ENCODE measurements around the gene SP3. TPM values are rescaled to one million over a fixed set of nuclear protein-coding genes. Genes with fewer than 3 reads are reported as not detected.

Gene SP3
- total RNA-seq, 1 donor from 2014 or later: 98.3 TPM

DNA sequence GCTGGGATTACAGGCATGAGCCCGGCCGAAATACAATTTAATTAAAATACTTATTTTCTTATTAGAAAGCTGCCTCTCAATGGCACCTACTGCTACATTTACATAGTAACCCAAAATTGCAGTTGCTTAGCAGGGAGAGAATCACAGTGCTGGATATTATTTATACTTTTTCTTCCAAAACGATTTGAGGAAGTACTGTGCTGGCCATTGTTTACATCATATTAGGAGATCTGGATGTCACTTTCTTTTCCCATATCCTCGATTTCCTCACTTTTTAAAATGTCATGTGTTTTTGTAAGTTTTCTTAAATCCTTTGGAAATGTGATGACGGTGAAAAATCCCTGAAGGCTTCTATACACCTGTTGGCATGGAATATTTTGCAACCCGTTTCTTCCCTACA, 3.4 kb upstream of the SP3 start:
- DNase-seq (ENCODE audit: low read depth, low spot score): no peak

DNA sequence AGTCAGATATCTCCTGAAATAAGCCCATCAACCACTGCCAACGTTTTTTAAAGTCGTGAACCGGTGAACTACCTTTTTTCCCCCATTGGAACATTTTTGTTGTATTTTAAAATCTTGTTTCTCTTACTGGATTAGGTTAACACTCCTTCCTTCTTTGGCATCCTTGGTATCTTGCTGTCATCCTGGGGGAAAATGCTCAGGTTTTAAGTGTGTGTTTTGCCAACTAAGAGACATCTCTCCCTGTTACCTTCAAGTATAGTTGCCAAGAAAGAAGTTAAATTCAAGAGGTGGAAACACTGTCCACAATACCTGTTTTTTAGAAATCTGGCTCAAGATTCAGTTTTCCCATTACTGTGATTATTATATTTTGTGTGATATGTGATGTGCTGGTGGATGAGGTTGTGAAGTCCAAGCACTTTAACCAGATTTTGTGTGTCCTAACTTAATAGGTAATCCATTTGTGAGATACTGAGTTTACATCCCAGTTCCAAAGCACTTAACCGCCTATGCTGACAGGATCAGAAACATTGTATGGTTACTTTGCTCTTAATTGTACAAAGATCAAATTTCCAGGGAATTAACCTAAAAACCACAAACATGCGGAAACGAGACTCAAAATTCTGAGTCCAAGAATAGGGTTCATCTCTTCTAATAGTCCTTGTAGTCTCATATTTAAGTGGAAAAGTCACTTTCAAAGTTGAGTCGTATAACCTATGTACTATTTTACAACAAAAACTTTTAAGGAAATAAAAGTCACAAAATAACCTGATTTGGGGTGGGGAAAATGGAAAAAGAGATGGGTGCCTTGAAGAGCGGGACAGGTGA, 1.3 kb upstream of the SP3 start:
- no peak for DNase-seq (ENCODE audit: low read depth, low spot score)

DNA sequence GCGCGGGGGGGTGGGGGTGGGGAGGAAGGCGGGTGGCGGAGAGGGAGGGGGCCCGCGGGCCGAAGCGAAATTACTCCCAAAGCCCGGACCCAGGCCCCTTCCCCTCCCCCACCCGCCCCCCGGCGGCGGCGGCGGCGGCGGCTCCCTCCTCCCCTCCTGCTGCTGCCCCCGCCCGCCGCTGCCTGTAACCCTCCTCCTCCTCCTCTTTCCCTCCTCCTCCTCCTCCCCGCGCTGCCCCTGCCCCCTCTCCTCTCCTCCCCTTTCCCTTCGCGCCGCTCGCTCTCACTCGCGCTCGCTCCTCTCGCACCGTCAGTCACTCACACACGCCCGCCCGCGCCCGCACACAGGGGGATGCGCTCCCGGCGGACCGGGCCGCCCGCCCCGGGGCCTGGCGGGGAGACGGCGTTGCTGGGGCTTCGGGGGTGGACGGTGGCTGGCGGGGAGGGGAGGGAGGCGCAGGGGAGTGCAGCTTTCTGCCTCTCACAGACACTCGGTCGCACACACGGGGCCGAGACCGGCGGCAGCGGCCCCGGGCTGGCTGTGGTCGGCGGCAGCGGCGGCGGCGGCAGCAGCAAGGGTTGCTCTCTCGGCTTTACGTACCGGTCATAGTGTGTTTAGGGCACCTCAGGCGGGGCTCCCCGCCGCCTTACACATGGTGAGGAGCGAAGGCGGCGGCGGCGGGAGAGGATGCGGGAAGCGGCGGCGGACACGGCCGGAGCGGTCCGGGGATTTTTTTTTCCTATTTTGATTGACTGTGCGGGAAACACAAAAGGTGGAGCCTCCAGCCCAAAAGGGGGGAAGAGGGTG, 405 bp downstream of the SP3 start:
- DNase-seq (ENCODE audit: low read depth, low spot score): peak; percentile 57

DNA sequence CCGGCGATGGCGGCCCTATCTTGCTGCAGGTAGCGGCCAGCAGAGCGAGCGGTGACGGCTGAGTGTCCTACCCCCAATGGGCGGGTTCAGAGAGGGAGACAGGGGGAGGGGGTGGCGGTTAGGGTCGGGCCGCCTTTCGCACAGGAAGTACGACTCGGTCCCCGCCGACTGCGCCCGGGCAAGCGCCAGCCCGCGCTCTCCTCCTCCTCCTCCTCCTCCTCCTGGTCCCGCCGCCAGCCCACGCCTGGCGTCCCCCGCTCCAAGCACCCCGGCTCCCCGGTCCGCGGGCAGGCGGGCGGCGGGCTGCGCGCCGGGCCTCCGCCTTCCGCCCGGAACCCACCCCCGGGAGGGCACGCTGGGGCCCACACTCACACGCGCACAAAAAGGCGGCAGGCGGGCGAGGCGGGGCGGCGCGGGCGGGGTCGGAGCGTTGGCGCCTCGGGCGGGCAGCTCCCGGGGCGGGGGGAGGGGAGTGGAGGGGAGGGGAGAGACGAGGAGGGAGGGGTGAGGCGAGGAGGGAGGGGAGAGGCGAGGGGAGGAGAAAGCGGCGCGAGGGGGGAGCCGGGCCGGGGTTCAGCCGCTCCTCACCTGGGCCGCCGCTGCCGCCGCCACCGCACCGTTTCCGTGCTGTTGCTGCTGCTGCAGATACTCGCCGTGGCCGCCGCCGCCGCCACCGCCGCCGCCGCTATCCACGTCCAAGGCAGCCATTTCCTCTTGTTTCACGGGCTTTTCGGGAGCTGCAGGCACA, 1.2 kb downstream of the SP3 start:
- peak; percentile 50 for DNase-seq (ENCODE audit: low read depth, low spot score)

DNA sequence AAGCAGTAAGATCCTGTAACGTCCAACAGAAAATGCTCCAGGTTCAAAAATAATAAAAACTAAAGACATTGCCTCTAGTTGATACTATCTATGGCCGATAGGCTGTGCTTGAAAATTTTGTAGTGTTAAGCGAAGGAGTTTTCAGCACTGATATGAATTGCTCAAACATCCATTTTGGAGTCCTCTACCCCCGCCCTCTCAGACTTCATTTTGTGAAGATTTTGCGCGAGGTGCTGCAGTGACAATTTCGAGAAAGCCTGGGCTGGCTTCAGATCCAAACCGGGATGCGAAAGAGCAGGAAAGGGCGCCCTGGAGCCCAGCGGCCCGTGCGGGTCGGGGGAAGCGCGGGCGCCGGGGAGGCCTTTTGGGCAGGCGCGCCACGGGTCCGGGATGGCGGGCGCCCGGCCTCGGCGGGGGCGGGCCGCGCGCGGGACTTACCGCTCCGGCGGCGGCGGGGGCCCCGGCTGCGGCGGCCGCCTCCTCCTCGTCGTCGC, 1.8 kb downstream of the SP3 start:
- DNase-seq (ENCODE audit: low read depth, low spot score): peak; percentile 17

DNA sequence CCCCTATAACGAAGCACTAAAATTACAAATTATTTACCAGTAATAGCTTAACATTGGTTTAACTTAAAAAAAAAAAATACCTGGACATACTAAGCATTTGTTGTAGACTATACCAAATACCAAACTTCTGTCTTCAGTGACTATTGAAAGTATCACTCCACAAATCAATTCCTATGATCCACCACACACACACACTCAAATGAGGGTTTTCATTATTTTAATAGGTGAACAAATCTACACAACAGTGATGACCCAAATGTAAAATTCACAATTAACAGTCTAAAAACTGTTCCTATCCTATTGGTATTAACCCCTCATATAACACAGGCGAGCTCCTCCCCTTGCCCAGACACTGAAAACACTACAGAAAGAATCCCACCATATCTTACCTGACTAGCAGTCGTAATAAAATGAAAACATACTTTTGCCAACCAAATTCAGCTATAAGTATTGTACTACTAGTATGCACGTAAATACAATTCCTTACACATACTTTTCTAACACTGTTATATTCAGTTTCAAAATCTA, 2.5 kb downstream of the SP3 start:
- DNase-seq (ENCODE audit: low read depth, low spot score): no peak

DNA sequence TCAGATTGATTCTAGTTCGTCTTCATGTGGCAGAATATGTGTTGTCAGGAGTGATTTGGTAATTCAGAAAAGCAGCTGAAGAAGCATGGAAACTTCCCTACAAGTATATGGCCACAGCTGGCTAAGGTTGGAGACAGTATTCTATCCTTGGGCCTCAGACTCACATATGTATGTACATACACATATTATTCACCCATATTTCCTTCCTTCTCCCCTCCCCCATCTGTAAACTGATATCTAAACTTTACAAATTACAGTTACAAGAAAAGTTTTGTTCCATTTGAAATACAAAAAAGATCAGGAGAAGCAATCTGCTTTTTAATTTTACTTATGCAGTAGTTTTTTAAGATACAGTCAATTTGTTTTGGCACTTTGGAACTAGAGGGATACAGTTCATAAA, 3.1 kb downstream of the SP3 start:
- DNase-seq (ENCODE audit: low read depth, low spot score): no peak

DNA sequence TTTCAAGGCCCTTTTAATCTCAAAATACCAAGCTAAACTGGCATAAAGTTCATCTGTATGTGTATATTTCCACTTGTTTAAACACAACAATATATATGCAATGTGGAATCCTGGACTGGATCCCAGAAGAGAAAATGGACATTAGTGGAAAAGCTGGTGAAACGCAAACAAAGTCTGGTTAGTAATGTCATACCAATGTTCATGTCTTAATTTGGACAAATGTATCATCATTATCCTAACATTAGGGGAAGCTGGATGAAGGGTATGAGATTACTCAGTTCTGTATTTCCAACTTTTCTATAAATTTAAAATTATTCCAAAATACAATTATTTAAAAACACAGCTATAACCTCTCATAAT, 3.8 kb downstream of the SP3 start:
- DNase-seq (ENCODE audit: low read depth, low spot score): no peak

DNA sequence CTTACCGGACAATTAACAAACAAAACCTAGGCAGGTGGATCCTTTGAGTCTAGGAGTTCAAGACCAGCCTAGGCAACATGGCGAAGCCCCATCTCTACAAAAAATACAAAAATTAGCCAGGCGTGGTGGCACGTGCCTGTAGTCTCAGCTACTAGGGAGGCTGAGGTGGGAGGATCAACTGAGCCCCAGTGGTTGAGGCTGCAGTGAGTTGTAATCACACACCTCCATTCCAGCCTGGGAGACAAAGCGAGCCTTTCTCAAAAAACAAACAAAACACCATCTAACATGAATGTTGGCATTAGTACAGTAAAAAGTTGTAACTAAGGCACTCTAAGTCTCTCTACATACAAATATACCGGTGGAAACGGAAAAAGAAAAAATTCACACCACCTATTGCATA, 5.3 kb downstream of the SP3 start:
- no peak for DNase-seq (ENCODE audit: low read depth, low spot score)

DNA sequence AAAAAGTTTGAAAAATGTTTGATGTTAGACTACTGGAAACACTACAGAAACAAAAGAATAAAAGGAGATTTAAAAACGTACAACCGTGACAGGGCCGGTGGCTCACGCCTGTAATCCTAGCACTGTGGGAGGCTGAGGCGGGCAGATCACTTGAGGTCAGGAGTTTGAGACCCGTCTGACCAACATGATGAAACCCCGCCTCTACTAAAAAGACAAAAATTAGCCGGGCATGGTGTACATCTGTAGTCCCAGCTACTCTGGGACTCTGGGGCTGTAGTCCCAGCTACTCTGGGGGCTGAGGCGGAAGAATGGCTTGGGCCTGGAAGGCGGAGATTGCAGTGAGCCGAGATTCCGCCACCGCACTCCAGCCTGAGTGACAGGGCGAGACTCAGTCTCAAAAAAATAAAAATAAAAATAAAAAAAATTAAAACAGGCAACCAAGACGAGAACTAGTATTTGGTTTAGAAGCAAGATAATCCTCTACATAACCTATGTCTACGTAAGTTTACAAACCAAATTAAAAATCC, 5.8 kb downstream of the SP3 start:
- DNase-seq (ENCODE audit: low read depth, low spot score): no peak

DNA sequence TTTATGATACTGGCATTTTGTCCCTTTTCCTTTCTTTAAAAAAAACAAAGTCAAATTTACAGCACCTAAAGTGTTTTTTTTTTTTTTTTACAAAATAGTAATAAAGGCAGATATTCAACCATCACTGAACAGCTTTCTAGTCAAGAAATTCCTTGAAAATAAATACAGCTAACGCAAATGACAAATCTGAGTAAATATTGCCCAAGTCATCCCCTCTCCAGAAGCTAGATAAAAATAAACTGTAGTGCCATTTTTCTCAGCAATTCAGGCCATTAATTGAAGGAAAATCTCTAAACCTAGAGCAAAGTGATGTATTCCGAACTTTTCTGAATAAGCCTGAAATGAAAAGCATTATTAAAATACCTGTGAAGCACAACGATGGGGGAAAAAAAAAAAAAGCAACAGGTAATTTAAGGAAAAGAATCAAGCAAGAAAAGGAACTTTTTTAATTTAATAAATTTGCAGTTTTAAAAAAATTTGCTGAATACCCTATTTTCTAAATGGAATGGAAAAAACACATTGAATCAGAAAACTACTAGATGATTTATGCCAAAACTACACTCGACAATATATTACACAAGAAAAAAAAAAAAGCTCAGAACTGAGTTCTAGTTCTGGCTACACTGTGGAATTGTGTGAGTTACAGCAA, 6.9 kb downstream of the SP3 start:
- no peak for DNase-seq (ENCODE audit: low read depth, low spot score)

DNA sequence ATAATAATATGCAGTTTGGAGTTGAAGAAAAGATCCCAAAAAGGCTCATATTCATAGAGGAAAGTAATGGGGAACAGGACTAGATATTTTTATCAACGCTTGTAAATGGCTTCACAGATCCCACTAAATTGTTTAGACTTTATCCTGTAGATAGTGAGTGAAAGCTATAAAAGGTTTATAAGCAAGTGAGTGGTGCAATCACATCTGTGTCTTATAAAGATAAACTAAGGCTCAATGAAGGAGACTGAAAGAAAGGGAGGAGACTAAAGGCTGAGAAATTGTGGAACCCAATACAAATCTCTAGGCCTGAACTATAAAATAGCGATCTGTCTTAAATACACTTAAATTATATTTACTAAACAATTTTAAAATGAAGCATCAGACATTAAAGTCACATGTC, 7.7 kb downstream of the SP3 start:
- no peak for DNase-seq (ENCODE audit: low read depth, low spot score)

DNA sequence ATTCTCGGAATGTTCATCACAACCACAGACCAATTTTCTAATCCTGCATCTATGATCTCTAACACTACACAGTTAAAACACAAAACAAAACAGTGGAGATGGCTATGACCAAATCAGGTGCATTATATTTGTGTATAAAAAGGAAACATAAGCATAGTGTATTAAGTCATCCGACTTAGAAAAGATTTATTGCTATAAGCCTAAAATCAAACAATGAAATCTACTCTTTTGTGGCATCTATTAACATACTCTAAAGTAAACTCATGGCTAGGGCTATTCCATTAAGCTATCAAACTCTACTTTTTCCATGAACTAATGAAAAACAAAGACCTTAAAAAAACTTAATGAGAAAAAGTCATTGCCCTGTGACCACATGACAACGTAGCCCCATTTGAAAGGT, 8.7 kb downstream of the SP3 start:
- no peak for DNase-seq (ENCODE audit: low read depth, low spot score)

DNA sequence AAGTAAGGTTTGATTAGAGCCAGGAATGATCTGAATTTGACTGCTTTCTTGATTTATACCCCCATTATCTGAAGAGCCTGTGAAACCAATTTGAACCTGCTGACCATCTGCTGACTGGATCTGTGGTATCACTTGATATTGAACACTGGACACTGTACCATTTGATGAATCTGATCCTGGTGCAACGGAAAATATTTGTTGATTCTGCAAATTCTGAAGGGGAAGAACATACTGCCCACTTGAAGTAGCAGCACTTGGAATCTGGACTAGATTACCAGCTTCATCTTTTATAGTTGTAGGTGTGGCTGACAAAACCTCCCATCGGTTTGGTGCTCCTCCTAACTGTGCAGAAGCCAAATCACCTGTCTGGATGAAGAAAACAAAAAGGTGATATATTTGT, 9.3 kb downstream of the SP3 start:
- DNase-seq (ENCODE audit: low read depth, low spot score): no peak

DNA sequence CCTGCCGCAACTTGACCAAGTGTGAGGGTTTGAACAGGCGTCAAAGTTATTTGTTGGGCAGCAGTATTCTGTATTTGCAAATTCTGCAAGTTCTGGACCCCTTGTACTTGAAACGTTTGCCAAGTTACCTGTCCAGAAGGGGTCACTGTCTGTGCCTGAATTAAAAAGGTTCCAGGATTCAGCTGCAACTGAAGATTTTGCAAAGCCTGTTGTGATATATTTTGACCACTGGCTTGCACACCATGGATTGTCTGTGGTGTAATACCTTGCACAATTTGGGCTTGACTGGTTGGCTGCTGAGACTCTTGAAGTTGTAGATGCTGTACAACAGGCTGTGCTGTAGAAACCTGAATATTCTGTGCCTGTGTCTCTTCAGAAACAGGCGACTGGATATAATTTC, 10.2 kb downstream of the SP3 start:
- DNase-seq (ENCODE audit: low read depth, low spot score): no peak

DNA sequence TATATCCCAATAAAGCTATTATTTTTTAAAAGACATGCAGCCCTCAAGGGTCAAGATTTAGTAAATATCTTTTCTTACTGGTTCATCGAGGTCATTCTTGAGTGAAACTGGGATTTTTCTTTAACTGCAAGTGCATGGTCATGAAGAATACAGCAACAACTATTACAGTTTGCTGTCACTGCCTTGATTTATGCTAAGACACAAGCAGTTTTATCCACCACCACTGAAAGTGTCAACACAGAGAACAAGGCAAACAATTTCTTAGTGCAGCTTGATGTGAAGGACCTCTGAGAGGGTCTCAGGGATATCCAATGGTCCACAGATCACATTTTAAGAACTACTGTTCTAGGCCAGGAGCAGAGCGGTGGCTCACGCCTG, 12.1 kb downstream of the SP3 start:
- no peak for DNase-seq (ENCODE audit: low read depth, low spot score)

DNA sequence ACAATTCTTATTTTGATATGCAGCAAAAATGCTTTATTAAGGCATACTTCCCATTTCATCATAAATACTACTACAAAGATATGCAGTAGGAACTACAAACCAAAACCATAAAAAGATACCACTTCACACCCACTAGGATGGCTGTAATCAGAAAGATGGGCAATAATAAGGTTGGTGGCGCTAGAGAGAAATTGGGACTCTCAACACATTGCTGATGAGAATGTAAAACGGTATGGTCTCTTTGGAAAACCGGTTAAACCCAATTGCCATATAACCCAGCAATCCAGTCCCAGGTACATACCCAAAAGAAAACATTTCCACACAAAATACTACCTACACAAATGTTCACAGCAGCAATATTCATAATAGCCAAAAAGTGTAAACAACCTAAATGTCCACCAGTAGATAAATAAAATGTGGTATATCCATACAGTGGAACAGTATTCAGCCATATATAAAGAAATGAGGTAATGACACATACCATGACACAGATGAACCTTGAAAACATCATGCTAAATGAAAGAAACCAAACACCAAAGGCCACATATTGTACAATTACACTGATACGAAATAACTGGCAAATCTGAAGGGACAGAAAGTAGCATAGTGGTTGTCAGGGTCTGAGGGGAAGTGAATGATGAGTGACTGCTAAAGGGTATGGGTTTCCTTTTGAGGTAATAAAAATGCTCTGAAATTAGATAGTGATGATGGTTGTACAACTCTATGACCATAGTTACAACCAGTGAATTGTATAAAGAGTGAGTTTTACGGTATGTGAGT, 12.7 kb downstream of the SP3 start:
- no peak for DNase-seq (ENCODE audit: low read depth, low spot score)

DNA sequence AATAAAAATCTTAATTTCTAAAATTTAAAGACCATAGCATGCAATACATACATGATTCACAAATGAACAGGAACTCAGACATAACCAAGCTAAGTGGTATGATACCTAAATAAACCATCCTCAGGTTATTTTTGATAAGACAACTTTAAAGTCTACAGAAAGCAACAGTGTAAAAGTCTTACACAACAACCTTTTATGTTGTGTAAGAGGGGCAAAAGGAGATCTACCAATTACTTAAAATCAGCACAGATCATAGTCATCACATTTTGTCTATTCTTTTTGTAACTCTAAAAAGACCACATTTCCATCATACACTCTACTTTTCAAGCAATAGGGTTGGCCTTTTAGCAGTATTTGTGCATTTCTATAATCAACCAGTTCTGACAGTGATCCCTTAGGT, 16.3 kb downstream of the SP3 start:
- no peak for DNase-seq (ENCODE audit: low read depth, low spot score)

DNA sequence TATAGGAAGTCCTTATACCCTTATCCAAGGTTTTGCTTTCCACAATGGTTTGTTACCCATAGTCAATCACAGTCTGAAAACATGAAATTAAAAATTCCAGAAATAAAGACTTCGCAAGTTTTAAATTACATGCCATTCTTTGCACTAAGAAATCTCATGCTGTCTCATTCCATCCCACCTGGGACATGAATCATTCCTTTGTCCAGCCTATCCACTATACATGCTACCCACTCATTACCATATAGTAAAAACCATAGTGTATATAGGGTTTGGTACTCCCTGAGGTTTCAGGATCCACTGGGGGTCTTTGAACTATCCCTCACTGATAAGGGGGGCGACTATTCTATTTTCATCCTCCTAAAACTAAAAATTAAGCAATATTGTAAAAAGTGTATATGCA, 17.0 kb downstream of the SP3 start:
- no peak for DNase-seq (ENCODE audit: low read depth, low spot score)

DNA sequence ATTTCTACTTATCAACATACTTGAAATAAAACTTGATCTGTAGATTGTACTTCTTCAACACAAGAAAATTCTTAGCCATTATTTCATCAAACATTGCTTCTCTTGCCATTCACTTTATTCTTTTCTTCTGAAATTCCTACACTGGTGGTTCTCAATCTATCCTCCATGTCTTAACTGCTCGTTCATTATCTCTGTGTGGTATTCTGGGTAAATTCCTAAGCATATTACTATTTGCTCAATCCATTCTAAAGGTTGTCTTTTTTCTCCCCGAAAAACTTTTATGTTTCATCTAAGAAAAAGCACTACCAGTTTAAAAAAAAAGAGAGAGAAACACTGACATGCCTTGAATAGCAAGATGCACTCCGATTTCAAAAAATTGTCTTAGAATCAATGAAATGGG, 18.0 kb downstream of the SP3 start:
- DNase-seq (ENCODE audit: low read depth, low spot score): no peak
